ENCODE results near the gene LRRC23. TPM values are rescaled to one million over a fixed set of nuclear protein-coding genes. Genes with fewer than 3 reads are reported as not detected.

LRRC23 gene
- total and polyA plus RNA-seq, 7 donors, result 5.3 to 21.0 (median 12.2) TPM

DNA sequence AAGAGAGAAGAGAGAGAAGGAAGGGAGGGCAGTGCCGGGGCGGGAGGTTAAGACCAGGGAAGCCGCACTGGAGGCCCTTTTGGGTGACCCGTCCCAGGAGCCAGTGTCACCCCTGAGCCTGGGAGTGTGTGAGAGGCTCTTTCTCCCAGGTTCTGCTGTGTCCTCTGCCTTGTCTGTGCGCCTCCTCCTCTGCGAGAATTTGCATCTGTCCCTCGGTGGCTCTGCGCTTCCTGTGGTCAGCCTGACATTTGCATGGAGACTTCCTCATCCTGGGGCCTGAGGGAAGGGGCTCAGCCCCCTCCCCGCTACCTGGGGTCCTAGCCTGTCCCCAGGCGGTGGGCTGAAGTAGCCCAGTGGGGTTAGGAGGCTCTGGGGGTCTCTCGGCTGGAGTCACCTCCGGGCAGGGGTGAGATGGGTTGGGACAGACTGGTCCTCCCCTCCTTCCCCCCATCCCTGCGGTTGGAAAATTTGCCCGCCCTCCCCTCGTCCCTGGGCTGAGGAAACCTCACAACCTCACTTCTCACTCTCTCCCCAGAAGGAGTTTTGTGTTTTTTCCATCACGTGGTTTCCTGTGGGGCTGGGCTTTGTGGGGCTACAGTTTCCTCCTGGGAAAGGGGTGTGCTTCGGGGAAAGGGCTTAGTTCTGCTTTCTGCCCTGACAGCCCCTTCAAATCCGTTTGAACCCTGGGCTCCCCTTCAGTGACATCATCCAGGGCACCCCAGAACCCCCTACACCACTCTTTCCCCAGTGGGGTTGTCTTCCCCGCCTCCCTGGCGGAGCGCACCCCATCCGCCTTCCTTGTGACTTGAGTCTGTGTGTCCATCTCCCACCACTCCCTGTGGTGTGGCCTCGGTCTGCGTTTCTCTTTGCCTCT, 49.1 kb downstream of the LRRC23 start:
- TF ChIP-seq POLR2AphosphoS5 (IDR thresholded peaks at IDR 0.05), result no peak
- TF ChIP-seq EP300 (IDR thresholded peaks at IDR 0.05), result no peak
- TF ChIP-seq POLR2A (IDR thresholded peaks at IDR 0.05), result no peak
- TF ChIP-seq, protein P1, sequence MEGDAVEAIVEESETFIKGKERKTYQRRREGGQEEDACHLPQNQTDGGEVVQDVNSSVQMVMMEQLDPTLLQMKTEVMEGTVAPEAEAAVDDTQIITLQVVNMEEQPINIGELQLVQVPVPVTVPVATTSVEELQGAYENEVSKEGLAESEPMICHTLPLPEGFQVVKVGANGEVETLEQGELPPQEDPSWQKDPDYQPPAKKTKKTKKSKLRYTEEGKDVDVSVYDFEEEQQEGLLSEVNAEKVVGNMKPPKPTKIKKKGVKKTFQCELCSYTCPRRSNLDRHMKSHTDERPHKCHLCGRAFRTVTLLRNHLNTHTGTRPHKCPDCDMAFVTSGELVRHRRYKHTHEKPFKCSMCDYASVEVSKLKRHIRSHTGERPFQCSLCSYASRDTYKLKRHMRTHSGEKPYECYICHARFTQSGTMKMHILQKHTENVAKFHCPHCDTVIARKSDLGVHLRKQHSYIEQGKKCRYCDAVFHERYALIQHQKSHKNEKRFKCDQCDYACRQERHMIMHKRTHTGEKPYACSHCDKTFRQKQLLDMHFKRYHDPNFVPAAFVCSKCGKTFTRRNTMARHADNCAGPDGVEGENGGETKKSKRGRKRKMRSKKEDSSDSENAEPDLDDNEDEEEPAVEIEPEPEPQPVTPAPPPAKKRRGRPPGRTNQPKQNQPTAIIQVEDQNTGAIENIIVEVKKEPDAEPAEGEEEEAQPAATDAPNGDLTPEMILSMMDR (IDR thresholded peaks at IDR 0.05), result no peak
- peak overlapping the region; percentile 32 to 60 (median 46) for H3K27ac ChIP-seq
- WGBS, 2 donors, result 36 to 74% methylated on average over 24 of the region's 24 CpGs
- H3K36me3 ChIP-seq, result no peaks in the 10 kb centered on the region
- intact Hi-C loops (cut with DNase I), result no loop called here
- H3K9me3 ChIP-seq, result no peaks in the 10 kb centered on the region
- H3K4me3 ChIP-seq, result peak overlapping the region in 2 of 4 donors; percentile 31 to 48
- peak; percentile 79 for DNase-seq
- peaks cover 0 to 9% (median 2%) of the 10 kb centered on the region in 4 donors for H3K4me1 ChIP-seq
- H3K27me3 ChIP-seq, result no peaks in the 10 kb centered on the region

- WGBS, 2 donors, result 78 to 89% methylated on average over 21 of the region's 21 CpGs
- no peaks in the 10 kb centered on the region for H3K9me3 ChIP-seq
- no peak for DNase-seq
- H3K4me1 ChIP-seq, result peaks cover 0 to 10% (median 2%) of the 10 kb centered on the region in 4 donors
- H3K27ac ChIP-seq, result peak overlapping the region in 1 of 4 donors; percentile 60
- H3K27me3 ChIP-seq, result no peaks in the 10 kb centered on the region
- peak overlapping the region in 2 of 4 donors; percentile 31 to 48 for H3K4me3 ChIP-seq
- intact Hi-C loops (cut with DNase I), result no loop called here
- H3K36me3 ChIP-seq, result no peaks in the 10 kb centered on the region
- no peak for TF ChIP-seq POLR2AphosphoS5 (IDR thresholded peaks at IDR 0.05)
- TF ChIP-seq EP300 (IDR thresholded peaks at IDR 0.05), result no peak
- TF ChIP-seq POLR2A (IDR thresholded peaks at IDR 0.05), result no peak
- TF ChIP-seq, protein P1 (IDR thresholded peaks at IDR 0.05), result no peak
Observed at GRCh38 chr12:6954316-6955107, 49.9 kb downstream of the LRRC23 start.

- Histone ChIP-seq H3K9me3 (no peaks in the 10 kb centered on the region), H3K4me3 (no peak overlapping the region), H3K36me3 (no peaks in the 10 kb centered on the region), H3K27ac (no peak overlapping the region), H3K27me3 (no peaks in the 10 kb centered on the region), H3K4me1 (peaks cover 0 to 12% (median 4%) of the 10 kb centered on the region in 4 donors)
- 83 to 90% methylated on average over 22 of the region's 22 CpGs for WGBS, 2 donors
- intact Hi-C loops (cut with DNase I), result no loop called here
- DNase-seq, result peak; percentile 60
- TF ChIP-seq EP300 (IDR thresholded peaks at IDR 0.05), result no peak
- TF ChIP-seq, protein P1 (IDR thresholded peaks at IDR 0.05), result no peak
- TF ChIP-seq POLR2A (IDR thresholded peaks at IDR 0.05), result no peak
- no peak for TF ChIP-seq POLR2AphosphoS5 (IDR thresholded peaks at IDR 0.05)
Observed at GRCh38 chr12:6955108-6956020, 50.7 kb downstream of the LRRC23 start.

DNA sequence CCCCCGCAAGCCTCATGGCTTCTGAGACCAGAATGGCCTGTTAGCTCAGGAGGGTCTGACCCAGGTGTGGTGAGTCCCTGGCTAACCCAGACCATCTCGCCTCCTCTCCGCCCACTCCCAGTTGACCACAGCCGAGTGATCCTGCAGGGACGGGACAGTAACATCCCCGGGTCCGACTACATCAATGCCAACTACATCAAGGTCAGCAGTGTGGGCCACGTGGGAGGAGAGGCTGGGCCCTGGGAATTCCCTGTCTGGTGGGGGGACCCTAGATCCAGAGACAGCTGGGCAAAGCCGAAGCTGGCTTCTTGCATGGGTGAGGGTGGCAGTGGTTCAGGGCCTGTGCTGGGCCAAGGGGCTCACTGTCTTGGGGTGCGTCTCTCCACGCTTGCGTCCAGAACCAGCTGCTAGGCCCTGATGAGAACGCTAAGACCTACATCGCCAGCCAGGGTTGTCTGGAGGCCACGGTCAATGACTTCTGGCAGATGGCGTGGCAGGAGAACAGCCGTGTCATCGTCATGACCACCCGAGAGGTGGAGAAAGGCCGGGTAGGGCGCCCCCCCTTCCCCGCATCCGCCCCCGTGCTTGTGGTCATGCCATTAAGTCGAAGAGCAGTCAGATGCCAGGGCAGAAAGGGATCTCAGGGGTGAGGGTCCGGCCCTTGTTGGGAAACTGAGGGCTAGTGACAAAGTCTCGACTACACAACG, 51.6 kb downstream of the LRRC23 start:
- Histone ChIP-seq H3K27ac (no peak overlapping the region), H3K4me3 (no peak overlapping the region), H3K9me3 (no peaks in the 10 kb centered on the region), H3K4me1 (peaks cover 0 to 19% (median 10%) of the 10 kb centered on the region in 4 donors), H3K36me3 (no peaks in the 10 kb centered on the region), H3K27me3 (no peaks in the 10 kb centered on the region)
- intact Hi-C loops (cut with DNase I), result no loop called here
- TF ChIP-seq, protein P1 (IDR thresholded peaks at IDR 0.05), result no peak
- no peak for TF ChIP-seq EP300 (IDR thresholded peaks at IDR 0.05)
- TF ChIP-seq POLR2A (IDR thresholded peaks at IDR 0.05), result no peak
- no peak for TF ChIP-seq POLR2AphosphoS5 (IDR thresholded peaks at IDR 0.05)
- 81 to 84% methylated on average over 28 of the region's 28 CpGs for WGBS, 2 donors
- peak; percentile 64 for DNase-seq

Measured in sigmoid colon (tissue), 7 donors.